ENCODE measurements around the gene FRMD8.

DNA sequence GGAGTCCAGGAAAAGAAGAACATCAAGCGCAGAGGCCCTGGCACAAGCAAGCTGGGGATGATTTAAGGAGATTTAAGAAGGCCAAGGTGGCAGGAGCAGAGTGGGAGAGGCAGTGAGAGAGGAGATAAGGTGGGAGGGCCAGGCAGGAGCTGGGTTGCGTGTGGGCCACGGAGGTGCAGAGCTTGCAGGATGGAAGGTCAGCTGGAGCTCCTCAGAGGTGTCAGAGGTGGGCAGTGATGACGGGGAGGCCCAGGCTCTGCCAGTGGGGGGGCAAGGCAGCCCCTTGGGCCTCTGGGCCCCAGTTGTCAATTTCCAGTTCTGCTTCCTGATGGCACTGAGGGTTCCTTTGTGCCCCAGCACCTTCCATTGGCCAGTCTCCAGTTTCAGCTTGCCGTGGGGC is 6.5 kb downstream of the FRMD8 start:
- no peak for TF ChIP-seq POLR2A (IDR thresholded peaks at IDR 0.05; ENCODE audit: low read length)
- no peak for TF ChIP-seq GATA1 (IDR thresholded peaks at IDR 0.05; ENCODE audit: low read depth, low read length)

Data from erythroblast (primary cell).